ENCODE results near the gene PLEKHD1.

Gene PLEKHD1

DNA sequence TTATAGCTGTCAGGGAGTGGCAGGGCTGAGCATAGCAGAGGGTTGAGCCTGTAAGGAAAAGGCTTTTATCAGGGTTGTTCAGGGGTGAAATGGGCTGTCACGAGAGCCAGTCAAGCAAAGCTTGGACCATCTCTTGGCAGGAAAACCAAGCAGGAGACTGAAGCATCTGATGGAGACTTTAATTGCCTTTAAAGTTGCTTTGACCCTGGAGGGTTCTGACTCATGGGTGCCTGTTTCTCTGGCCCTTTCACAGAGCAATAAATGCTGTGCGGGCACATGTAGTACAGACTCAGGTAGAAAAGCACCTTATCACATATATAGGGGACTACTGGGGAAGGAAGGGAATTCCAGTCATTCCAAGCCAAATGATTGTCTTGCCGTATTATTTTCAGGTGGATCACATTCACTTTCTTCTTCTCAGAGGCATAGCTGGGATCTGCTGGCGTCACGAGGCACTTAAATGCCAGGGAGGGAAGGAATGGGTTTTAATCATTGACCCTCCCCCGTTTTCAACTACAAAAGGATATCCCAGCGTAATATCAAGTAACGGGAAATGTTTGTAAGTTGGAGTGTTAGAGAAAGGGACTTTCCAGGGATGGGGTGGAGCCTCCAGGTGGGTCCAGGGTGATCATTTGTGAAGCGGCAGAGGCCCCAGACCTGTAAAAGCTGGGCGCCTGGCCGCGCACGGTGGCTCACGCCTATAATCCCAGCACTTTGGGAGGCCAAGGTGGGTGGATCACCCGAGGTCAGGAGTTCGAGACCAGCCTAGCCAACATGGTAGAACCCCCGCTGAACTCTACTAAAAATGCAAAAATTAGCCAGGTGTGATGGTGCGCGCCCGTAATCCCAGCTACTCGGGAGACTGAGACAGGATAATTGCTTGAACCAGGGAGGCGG, 34.9 kb downstream of the PLEKHD1 start:
- no peak for FAIRE-seq

DNA sequence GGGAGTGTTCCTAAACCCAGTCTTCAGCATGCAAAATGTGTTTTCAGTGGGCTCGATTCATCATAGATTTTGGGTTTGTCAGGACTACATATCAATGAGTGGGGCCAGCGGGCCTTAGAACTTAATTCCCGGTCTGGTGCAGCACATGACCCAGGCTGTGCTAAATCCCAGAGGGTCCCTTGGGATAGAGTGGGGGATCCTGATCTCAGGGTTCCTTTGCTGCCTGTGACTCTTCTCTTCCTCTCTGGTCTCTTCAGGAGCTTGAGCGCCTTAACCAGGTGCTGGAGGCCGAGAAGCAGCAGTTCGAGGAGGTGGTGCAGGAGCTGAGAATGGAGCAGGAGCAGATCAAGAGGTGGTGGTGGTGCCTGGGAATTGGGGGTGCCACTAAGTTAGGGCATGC, 37.5 kb downstream of the PLEKHD1 start:
- FAIRE-seq = no peak

DNA sequence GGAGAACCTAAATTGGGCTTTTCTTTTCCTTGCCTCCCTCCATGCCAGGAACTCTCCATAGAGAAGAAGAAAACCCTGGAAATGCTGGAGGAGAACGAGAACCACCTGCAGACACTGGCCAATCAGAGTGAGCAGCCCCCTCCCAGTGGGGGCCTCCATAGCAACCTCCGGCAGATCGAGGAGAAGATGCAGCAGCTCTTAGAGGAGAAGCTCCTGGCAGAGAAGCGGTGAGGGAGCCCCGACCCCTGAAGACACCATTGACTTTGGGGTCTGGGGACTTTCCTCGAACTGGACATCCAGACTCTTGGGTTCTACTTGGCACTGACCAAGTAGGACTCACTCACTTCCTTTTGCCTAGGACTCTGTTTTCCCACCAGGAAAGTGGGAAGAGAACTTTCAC, 41.4 kb downstream of the PLEKHD1 start:
- no peak for FAIRE-seq

DNA sequence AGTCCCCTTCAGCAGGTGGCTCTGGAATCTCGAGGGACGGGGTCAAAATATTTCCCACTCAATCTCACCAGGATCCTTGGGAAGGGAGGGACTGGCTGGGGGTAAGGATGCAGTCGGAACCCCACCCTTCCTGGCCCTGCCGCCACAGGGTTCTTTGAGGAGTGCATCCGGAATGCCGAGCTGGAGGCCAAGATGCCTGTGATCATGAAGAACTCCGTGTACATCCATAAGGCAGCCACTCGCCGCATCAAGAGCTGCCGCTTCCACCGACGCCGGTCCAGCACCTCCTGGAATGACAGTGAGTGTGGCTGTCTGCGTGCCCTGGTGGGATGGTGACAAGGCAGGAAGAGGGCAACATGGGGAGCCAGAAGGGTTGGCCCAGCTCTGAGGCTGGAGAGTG, 43.1 kb downstream of the PLEKHD1 start:
- no peak for FAIRE-seq

DNA sequence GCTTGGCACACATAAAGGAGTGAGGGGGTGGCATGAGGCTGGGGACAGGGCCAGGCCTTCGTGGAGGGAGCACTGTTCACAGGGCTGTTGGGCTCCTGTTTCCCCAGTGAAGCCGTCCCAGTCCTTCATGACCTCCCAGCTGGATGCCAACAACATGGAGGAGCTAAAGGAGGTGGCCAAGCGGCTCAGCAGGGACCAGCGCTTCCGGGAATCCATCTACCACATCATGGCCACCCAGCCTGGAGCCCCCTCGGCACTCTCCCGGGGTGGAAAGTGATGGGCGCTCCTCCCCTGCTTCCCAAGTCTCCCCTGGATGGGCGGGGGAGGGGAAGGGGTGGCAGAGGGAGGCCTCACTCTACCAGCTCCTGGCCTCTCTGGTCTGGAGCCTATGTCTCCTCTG, 43.6 kb downstream of the PLEKHD1 start:
- no peak for FAIRE-seq

DNA sequence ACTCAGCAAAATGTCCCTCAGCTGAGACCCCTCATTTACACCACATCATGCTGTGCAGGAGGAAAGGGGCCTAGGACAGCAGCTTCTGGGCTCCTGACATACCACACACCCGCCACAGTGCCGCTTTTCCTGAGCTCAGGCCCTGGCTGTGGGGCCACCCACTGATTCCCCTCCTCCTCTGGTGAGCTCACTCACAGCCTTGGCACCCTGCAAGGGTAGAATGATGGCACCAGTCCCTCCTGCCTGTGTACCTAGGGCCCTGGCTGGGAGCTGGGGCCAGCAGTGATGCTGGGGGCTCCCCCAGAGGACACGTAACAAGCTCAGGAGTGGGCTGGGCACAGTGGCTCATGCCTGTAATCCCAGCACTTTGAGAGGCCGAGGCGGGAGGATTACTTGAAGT, 44.4 kb downstream of the PLEKHD1 start:
- FAIRE-seq = no peak

DNA sequence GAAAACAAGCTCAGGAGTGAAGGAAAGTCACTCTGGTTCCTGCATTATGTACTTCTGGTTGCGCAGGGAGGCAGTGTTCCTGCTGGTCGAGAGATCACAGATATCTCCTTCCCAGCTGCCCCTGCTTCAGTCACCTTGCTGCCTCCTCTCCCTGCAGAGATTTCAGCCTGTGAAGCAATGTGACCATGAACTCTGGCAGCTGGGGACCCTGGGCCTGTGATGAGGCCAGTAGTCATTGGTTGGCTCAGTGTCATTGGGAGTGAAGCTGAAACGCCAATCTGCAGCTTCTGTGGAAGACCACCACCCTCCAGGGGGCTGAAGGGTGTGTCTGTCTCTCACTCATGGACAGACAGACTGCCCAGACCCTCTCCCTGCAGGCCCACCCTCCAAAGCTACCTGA, 45.0 kb downstream of the PLEKHD1 start:
- no peak for FAIRE-seq

DNA sequence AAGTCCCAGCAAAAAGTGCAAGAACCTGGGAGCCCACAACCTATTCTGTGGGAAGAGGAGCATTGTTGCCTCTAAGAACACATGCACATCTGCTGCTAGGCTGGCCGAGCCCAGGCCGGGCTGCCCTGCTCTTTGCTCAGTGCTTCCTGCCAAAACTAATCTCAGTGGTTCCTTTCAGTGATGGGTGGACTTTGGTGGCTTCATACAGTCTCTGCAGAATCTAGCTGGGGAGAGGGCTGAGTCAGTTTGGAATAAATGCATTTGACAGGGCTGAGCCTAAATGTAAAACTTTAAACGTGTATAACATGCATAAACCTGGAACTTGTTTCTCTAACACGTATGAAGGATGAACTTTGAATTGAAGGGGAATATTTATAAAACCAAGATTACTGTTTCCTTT, 45.6 kb downstream of the PLEKHD1 start:
- no peak for FAIRE-seq

DNA sequence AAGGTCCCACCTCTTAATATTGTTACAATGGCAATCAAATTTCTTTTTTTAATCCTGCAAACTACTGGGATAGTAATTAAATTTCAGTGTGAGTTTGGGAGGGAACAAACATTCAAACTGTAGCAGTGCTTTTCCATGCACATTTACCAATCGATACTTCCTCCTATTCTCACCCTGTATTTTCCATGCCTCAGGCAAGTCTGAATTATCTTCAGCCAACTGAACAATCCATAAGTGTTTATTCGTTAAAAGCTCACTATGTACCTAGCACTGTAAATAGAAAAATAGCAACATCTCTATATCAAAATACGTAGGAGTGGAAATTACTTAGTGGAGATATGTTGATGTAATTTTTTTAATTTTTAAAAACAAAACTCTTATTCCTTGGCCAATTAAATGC, 46.6 kb downstream of the PLEKHD1 start:
- FAIRE-seq = no peak

DNA sequence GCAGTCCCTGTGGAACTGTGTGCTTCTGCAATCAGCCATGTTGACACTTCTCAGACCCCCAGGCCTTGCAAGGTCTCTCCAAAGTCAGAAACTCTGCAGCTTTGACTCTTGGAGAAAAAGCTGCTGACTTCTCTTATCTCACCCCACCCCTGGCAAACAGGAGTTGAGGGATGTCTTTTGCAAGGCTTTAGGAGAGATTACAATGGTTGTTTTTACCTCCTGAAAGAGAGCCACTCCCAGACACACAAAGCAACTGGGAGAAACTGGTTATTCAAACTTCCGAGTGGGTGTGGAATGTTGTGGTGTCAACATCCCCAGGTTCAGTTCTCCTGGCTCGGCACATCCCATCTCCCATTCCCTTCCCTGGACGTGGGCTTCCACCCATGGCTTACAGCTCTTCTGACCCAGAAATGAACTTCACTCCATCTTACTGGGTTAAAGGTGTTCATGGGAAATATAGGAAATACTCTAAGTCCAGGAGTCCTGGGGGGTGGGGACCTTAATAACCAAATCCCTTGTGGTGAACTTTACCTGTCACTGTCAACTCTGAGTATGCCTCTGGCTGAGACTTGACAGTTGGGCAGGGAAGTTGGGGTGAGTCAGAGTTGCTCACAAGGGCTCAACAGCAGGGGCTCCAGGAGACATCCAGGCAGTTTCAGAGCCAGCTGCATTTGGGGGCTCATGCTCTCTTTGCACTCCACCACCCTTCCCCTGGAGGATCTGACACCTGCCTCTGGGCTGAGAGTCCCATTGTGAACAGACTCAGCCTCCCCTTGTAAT, 48.2 kb downstream of the PLEKHD1 start:
- no peak for FAIRE-seq

DNA sequence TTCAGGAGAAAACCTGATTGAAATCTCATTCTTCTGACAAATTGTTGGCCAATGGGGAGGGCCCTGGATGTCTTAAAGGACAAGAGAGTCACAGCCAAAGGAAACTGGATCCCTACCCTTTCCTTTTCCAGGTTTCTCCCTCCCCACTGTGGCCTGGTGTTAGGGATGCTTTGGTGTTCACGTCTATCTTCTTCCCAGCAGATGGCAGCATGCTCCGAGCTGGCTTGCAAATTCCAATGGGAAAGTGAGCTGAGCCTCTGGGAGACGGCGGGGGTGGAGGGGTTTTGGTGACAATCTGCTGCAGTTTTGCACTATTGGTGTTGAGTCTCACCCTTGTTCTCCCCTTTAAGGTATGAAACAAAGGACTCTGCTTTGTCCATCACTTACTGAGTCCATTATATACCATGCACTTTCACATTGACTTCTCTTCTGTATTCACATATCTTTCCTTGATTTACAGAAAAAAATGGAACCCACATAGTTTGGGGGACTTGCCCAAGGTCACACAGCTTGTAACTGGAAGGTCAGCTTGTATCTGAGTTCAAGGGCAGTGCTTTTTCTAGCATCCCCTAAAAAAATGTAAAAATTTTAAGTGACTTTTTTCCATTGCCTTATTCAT, 50.8 kb downstream of the PLEKHD1 start:
- FAIRE-seq = no peak

DNA sequence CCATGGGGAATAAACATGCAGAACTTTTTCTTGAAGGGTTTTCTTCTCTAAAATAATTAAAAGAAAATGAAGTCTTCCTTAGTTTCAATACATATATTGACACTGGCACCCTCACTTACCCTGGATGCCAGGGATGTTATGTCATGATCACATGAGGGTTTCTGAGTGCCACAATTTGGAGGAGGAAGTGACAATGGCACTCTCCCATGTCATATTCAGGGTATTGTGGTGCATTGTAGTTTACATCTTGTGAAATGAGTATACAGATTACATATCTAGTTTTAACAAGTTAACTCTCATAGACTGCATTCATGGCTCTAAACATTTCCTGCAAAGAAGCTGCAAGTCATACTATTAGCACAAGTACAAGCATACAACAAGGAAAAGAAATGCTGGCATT, 52.4 kb downstream of the PLEKHD1 start:
- FAIRE-seq = no peak

DNA sequence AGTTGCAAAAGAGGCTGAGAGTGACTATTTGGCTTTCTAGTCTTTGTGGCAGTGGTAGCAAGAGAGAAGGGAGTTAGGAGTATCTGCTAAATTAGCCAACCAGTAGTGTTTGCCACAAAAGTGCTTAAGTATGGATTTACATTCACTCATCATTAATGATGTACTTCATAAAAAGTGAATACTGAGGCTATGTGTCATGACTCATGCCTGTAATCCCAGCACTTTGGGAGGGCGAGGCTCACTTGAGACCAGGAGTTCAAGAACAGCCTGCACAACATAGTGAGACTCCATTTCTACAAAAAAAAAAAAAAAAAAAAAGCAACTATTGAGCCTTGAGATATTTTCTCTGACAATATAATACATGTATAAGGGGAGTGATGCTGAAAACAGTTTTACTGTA, 53.4 kb downstream of the PLEKHD1 start:
- no peak for FAIRE-seq

DNA sequence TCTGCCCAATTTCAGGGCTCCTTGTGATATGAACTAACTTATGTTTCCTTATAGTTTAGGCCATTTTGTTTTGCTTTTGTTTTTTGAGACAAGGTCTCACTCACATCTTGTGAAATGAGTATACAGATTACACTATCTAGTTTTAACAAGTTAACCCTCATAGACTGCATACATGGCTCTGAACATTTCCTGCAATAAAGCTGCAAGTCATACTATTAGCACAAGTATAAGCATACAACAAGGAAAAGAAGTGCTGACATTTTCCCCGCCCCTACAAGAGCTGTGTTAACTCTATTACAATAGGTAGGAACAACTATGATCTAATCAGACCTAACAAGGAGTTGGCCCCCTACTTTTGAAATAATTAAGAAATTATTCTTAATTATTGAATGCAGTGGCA, 54.2 kb downstream of the PLEKHD1 start:
- no peak for FAIRE-seq

DNA sequence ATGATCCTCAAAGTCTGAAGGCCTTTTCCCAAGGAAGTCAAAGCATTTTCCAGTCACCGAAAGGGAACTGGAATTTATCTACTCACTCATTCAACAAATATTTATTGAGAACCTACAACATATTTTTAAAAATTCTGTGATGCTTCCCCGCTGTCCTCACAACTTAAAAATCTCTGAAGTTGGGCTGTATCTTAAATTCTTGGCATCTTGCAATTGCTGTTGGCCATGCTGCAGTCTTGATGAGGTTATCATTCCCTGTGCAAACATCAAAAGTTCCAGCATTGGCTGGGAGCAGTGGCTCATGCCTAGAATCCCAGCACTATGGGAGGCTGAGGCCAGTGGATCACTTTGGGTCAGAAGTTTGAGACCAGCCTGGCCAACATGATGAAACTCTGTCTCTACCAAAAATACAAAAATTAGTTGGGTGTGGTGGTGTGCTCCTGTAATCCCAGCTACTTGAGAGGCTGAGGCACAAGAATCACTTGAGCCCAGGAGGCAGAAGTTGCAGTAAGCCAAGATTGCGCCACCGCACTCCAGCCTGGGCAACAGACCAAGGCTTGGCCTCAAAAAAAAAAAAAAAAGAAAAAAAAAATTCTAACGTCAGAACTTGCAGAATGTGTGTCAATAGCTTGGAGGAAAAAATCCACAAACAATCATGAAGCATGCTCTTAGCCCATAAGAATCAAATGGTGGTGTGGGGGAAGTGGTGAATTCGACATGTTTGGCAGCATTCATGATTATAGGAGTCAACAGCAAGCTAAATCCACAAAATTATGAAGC, 55.3 kb downstream of the PLEKHD1 start:
- FAIRE-seq = no peak

DNA sequence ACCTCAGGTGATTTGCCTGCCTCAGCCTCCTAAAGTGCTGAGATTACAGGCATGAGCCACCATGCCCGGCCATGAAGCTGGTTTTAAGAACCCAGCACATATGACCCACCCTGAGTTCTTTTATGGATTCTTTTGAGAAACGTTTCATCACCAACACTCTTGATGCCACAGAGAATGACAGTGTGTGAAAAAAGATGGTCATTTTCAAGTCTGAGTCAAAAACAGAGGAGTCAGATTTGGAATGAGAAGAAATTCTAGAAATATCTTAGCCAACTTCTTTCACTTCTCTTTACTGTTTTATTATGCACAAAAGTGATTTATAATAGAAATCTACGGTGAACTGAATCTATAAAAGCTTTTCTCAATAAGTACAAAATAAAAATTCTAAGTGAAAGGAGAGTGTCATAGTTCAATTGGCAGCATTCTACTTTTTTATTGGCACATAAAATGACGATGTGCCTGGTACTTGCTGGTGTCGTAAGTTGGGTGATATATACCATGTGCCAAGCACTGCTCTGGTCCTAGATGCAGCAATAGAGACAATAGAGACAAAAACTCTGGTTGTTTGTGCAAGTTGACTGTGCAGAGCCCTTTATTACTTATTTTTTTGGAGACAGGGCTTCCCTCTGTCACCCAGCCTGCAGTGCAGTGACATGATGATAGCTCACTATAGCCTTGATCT, 56.3 kb downstream of the PLEKHD1 start:
- FAIRE-seq = no peak

DNA sequence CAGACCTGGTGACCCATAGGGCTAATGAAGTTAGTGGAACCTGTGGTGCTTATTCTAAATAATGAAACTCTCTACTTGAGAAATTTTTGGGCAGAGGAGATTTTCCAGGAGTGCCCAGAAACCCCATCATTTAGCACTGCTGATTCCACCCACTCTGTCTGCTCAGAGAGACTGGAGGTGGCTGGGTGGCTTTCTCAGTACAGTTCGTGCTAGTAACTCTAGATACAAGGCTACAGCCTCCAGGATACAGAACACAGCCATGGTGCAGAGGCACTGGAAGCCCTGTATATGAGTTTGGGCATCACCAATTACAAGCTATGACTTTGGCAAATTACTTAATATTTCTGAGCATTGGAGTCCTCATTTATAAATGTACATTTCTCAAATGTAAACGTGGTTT, 57.8 kb downstream of the PLEKHD1 start:
- FAIRE-seq = no peak

DNA sequence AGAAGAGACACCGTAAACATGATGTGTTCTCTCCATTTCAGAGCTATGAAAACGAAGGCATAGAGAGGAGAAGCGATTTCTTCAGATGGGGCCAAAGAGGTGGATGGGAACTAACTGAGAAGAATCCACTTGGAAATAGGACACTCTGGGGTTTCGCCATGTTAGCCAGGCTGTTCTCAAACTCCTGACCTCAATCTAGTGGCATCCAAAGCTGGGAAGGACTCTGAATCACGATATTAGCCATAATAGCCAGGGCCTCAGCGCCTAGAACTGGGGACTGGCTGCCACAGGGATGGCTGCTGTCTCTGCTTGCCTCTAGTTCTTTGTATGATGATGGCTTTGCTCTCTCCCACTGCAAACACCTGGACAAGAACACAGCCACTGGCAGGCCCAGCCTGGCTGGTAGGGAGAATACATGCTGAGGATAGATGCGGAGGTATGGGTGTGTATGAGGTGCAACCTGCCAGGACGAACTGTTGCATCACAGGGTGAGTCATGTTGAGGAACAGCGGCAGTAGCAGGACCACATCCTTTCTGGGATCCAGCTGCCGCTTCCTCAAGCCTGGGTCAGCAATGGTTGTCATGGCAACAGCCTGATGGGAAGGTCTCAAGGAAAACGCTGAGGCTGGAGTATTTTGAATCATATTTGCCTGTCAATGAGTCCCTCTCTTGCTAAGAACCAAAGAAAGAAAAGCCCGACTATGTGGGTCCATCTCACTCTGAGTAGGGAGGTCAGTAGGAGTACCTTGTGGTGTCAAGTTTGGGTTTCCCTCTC, 59.0 kb downstream of the PLEKHD1 start:
- FAIRE-seq = no peak

DNA sequence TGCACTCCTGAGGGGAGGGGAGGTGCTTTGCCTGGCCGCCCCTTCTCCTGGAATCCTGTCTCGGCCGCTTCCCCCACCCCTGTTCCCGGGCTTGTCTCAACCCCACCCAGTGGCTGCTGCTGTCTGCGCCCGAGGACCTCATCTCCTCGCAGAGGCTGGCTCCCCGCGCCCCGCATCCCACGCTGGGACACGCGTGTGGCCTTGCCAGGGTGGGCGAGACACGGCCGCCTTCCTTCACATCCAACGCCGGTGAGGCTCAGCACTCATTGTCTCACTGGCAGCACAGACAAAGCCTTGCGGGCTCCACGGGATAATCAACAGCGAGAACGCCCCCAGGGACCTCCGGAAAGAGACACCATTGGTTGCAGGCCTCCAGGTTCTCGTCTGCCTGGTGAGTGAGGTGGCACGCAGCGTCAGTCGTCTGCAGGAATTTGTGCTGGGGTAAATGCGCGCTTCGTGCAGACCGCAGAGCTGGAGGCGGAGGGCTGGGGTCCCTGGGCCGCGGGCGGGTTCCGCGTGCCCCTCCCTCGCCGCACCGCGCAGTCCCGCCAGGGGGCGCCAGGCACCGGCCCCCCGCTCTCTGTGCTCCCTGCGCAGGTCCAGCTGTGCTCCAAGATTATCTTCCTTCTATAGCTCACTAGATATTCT, 63.3 kb downstream of the PLEKHD1 start:
- no peak for FAIRE-seq

DNA sequence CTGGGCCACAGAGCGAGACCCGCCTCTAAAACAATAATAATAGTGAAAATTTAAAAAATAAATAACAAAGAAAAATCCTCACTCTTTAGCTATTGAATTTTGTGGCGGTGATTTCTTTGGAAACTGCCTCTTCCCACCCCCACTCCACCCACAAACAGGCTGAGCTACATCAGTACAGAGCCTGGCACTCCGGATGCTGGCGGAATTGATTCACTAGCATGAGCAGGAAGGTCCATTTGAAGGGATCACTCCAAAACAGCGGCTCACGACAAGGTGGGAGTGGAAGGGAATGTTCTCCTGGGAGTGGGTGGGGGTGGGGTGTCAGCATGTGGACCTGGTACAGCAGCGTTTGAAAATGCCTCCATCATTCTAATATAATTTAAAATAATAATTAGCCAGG, 64.0 kb downstream of the PLEKHD1 start:
- no peak for FAIRE-seq

DNA sequence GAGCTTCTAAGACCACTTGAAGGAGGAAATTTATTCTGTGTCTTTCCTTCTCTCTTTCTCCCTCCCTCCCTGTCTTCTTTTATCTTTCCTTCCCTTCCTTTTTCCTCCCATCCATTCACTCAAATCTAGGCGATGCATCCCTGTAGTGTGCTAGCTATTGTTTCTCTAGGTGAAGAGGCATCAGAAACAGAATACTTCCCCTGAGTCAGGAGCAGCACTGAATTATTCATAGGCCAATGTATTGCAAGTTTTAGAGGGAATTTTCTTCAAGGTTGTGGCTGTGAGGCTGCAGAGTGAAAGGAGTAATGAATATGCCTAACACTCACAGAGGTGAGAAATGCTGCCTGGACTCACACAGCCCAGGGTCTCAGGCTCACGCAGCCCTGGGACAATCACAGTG, 67.0 kb downstream of the PLEKHD1 start:
- no peak for FAIRE-seq

Data from endometrium (tissue), 2 donors.